DMS153 treated with DMSO at 0.1 percent for 48 hours (cell line): ENCODE results near the gene HYPK.
"Not testable (repeated sequence)": the region's sequence is repeated elsewhere in the genome, so short reads cannot be mapped to it uniquely, and the experiment has no call there.

Source experiments
- DNase-seq: peaks from one replicate; lab custom pipeline; 2025; ENCODE audit not compliant: unreplicated experiment; lab: John Stamatoyannopoulos, UW

HYPK gene

GRCh38 chr15:43832485-43832884, 32.1 kb downstream of the HYPK start:
- not testable (repeated sequence) for DNase-seq

DNA sequence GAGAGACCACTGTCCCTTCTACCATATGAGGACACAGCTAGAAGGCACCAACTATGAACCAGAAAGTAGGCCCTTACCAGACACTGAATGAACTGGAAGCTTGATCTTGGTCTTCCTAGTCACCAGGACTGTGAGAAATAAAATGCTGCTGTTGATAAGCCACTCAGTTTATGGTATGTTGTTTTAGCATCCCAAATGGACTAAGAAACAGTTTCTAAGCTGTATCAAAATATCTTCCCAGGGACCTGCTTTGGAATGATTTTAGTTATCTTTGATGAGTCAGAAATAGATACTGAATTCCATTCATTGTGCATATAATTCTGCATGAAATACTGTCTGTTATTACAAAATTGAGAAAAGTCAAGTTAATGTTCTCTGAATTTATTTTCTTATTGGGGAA, 45.0 kb downstream of the HYPK start:
- no peak for DNase-seq

DNA sequence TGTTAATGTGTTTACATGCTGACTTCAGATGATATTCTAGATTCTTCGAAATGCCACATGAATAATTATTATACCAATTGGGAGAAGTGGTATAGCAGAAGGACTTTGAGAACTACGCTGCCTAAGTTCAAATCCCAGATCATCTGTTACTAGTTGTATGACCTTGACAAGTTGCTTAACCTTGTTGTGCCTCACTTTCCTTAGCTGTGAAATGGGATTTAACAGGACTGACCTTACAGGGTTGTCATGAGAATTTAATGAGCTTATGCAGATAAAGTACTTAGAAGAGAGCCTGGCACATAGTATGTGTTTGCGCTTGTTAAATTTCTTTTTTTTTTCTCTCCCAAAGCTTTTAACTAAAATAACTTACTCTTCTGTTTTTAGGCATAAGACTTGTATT, 50.9 kb downstream of the HYPK start:
- DNase-seq: no peak

- DNase-seq: no peak
These were observed 52.2 kb downstream of the HYPK start for GRCh38 chr15:43852607-43853006.
